ENCODE results near the gene AFAP1.

DNA sequence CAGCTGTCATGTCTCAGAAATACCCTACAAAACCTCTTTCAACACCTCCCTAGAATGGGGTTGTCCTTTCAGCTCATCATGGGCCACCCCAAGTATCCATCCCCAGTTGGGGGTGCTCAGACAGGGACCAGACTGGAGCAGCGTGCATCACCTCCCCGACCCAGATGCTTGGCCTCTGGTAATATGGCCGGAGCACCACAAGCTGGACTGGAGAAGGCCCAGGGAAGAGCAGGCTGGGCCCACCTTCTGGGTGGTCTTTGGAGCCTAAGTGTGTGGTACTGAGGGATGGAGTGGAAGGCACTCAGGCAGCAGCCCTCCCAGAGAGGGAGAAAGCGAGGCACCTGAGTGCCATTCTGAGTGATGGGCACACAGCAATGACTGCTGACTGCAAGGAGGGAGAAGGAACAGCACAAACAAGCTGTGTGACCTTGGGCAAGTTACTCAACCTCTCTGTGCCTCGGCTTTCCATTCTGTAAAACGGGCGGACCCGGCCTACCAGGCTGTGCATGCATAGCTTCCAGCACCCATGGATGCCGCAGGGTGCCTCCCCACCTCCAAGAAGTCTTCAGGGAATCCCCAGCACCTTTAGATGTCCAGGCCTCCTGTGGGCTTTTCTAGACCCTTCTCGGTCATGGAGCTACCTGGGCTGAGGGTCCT lies 228.2 kb downstream of the AFAP1 start:
- TF ChIP-seq CTCF (conservative IDR thresholded peaks at IDR 0.05; ENCODE audit: low read length) (no peak), EZH2phosphoT487 (IDR thresholded peaks at IDR 0.05; ENCODE audit: borderline replicate concordance) (no peak)

All from Loucy (cell line).